SIG-M5 (cell line): Measurements from ENCODE around the gene ARL5C.

Experiments used
- DNase-seq: peaks from one replicate; lab custom pipeline; 2025; lab: John Stamatoyannopoulos, UW

Gene ARL5C

GRCh38 chr17:39107155-39107554 is 58.8 kb downstream of the ARL5C start:
- no peak for DNase-seq
